NCI-H526 (cell line): ENCODE data around the gene SHANK1.
A peak's percentile ranks its signal among the peaks of the same experiment; 100 is the strongest.

Source experiments
- DNase-seq, 2 experiments: peaks; one replicate each; lab custom pipeline; 2025; lab: John Stamatoyannopoulos, UW

SHANK1 gene

DNA sequence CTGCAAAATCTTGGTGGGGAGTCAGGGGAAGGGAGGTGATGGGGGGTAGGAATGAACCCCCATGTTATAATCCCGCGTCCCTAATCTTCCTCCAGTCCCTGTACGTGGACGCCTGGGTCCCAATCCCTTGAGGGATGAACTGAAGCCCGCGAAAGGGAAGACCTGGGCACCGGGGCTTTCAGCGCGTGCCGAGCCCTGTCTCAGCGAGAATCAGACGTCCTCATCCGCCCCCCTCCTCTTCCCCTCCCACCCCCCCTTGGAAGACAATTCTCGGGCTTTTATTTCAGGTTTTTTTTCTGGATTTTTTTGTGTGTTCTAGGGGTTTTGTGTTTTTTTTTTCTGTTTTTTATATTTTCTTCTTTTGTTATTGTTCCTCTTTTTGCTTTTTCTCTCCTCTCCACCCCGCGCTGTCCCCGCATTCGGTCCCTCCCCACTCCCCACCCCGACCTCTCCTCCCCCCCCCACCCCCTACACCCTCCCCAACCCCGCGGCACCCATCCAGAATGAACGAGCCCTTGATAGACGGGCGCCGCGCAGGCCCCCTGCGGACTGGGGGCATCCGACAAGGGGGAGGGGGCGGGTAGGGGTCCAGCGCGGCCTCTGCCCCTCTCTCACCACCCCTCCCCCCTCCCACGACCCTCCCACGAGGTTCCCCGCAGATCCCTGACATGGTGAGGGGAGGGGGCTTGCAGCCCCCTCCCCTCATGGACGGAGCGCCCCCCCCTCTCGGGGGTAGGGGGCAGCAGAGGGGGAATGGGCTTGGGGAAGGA is 60.1 kb downstream of the SHANK1 start:
- no peak for DNase-seq

DNA sequence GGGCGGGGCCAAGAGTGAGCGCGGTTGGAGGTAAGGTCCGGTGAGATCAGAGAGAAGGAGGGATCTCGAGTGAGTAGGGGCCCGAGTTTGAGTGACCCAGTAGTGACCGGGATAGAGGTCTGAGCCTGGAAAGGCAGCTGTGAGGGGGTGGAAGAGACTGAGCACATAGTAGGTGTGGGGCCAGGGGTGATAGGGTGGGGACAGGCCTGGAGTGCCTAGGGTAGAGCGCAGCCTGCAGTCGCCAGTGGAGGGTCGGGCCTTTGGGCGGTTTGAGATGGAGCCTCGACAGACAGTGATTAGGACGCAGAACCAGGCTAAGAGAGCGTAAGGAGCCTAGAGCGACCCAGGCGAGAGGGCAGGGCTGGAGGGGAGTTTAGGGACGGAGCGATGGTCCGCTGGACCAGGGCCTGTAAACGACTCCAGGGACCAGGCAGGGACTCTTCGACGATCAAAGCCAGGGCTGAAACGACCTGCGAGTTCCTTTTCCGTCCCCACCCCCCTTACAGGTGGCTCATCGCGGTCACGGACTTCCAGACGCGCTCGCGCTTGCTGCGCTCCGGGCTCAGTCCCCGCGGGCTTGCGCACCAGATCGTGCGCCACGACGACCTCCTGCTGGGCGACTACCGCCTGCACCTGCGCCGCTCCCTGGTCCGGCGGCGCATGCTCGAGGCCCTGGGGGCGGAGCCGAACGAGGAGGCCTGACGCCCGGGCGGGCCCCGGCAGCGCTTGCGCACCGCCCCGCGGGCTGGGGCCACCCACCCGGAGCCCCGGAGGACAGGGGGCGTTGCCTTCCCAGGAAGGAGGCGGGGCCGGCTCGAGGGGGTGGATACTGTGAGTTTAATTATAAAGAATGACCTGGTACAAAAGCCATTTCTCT is 60.9 kb downstream of the SHANK1 start:
- DNase-seq: no peak

DNA sequence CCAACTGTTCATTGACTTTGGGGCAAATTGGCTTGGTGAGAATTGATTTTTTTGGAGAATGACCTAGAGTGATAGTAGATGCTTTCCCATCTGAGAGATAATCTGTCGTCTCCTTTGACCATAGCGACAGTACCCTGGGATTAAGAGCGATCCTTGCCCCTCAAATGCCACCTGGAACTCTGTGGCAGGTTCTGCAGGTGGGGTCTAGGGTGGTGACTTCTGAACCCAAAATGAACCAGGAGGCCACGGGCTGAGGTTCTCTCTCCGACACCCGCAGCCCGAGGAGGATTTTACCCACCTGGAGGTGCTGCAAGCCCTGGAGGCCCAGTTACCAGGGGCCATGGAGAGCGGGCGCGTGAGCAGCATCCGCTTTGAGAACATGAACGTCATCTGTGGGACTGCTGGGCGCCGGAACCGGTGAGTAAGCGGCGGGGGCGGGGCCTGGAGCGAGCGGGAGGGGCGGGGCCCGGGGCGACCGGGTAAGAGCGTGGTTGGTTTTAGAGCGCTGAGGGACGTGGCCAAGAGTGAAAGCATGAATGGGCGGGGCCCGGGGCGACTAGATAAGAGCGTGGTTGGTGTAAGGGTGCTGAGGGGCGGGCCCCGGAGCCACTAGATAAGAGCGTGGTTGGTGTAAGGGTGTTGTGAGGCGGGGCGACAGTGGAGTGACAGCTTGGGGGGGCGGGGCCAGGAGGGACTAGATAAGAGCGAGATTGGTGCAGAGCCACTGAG is 61.7 kb downstream of the SHANK1 start:
- peak; percentile 75 to 79 for DNase-seq

DNA sequence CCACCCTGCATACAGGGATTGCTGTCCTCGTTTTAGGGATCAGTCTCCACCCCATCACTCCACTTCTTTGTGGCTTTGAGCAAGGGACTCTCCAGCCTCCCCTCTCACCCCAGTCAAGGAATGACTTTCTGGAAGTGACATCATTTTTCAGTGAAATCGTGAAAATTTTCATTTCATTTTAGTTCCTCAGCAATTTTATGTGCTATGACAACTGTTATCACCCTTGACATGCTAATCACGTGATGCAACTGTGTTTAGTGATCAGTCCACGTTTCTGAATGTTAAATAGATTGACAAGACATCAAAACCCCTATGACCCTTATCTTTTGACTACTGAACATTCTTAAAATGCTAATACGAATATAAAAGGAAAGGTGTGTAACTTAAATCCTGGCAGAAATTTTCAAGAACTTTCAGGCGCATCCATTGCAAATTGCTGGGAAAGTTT is 62.4 kb downstream of the SHANK1 start:
- no peak for DNase-seq

DNA sequence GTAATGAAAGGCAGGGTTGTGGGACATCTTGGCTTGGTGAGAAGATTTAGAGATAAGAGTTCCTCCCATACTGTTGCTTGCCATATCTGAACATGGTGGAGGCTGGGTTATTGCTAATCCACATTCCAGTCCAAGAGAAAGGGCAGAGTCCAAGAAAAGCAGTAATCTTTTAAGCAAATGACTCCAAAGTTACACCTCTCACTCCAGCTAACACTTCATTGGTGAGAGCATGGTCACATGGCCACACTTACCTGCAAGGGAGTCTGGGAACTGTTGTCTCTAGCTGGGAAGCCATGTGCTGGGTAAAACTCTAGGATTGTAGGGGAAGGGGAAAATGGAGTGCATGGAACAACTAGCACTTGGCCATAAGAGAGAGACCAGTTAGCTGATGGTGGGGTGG is 64.7 kb downstream of the SHANK1 start:
- no peak for DNase-seq

- no peak for DNase-seq
These were observed 66.9 kb downstream of the SHANK1 start for GRCh38 chr19:50652722-50653121.

DNA sequence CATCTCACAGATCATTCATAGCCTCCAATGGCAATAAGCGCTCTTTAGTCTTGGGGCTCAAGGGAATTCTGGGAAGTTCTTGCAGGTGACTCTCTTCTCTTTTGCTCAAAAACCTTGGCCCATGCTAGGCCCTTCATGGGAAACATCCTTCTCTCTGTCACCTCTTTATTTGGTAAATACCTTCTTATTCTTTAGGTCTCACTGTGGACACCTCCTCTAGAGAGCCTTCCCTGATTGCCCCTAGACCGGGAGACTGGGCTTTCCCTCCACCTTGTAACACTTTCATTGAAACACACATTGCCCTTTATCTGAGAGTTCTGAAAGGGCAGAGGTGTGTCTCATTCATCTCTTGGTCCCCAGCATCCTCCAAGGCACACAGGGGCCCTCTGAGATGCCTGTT is 68.4 kb downstream of the SHANK1 start:
- DNase-seq: no peak

DNA sequence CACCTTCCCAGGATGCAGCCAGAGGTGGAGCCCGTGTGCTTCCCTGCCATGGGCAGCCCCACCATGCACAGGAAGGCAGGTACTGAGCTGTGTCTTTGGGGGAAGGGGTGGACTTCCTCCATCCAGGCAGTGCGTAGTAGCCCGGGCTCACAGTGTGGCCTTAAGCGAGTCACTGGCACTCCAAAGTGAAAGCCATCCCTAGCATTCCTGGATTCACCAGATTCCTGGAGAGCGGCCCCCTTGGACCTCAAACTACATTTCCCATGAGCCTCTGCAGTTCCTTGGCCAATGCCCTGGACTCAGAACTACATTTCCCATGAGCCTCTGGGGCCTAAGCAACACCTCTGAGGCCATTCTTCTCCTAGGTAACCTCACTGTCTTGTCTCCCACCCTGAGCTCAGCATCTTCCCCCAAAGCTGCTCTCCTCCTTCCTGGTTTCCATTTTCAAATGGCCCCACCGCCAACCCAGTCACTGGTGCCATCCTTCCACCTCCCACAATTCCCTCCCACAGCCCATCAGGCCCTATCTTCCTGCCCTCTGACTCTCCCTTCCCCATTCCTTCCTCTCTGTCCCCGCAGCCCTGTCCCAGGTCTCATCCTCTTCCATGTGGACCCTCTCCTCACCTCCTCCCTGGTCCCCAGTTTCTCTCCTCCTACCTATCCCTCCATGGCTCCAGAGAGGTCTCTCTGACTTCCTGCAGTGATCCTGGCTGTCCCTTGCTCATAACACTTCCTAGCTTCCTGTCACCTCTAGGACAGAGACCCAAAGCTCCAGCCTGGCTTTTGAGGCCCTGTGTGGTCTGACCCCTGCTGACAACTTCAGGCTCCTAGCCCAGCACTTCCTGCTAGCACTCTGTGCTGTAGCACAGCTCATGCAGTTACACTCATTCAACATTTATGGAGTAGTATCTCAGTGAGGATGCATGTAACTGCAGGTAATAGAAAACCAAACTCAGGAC is 69.9 kb downstream of the SHANK1 start, which contains the start of gene C19orf81:
Gene C19orf81 (plus strand): TSS at position 13 of the 959 bp plus-strand sequence. CDS start 0 bp downstream, at position 13.
- peak in 1 of 2 experiments; percentile 27 for DNase-seq

DNA sequence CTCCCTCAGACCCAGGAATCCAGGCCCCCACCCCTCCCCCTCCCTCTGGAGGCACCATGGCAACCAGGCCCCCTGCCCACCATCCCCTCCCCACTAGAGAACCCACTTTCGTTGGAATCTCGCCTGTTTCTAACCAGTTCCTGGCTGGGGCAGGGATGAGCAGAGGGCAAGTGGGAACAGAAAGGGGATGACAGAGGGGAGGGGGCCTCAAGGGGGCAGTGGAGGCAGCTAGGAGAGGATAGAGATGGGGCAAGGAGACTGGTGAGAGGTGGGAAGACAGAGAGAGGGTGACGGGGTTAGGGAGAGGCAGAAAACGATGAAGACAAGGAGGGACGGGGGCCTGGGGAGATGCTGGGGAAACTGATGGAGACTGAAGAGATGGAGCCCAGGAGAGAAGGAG is 70.9 kb downstream of the SHANK1 start:
- DNase-seq: no peak

- DNase-seq: no peak
These were observed 71.6 kb downstream of the SHANK1 start for GRCh38 chr19:50647879-50648615.

- DNase-seq: no peak
These were observed 73.4 kb downstream of the SHANK1 start for GRCh38 chr19:50646074-50646807.

GRCh38 chr19:50645107-50645506 is 74.5 kb downstream of the SHANK1 start:
- DNase-seq: no peak

- DNase-seq: no peak
These were observed 75.2 kb downstream of the SHANK1 start for GRCh38 chr19:50644315-50644915.

GRCh38 chr19:50640368-50640767 is 79.2 kb downstream of the SHANK1 start:
- DNase-seq: no peak

DNA sequence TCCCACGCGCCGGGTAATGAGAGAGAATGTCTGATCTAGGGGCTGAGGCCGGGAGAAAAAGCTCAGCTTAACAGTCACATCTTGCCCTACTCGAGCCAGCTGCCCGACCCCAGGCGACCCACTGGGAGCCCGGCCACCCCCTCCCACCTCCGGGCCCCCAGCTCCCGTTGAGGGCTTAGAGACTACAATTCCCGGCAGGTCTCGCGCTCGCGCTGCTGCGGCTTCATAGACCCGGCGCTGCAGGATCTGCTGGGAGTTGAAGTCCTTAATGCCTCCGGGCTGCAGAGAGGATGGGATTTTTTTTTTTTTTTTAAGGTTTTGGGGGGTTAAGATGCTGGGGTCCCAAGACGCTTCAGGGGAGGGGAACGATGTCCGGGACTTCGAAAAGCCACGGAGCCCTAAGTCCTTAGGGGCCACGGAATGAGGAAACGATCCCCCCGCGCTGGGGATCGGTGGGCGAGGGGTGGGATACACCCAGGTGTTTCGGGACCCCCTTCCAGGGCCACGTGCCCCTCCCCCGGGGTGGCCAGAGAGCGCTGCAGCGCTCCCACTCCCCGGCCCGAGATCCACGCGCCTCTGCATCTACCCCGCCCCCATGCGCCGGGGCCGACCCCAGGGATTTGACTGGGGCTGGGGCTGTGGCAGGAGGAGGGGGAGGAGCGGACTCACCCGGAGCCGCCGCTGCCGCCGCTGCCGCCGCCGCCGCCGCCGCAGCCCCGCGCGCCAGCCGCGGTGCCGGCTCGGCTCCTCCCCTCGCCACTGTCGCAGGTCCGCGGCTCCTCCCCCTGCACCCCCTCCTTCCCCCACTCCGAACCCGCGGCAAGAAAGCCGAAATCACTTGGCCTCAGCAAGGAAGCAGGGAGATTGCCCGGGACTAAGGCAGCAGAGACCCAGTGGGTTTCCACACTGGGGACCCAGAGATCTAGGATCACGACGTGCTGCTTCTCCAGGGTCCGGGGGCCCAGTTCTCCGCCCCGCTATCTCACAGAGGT is 80.2 kb downstream of the SHANK1 start, which contains the start of gene SYT3:
Gene SYT3 (minus strand): TSS at position 761 of the 992 bp plus-strand sequence. CDS start 2,470 bp downstream, outside the sequence.
- DNase-seq: peak in 1 of 2 experiments; percentile 40

DNA sequence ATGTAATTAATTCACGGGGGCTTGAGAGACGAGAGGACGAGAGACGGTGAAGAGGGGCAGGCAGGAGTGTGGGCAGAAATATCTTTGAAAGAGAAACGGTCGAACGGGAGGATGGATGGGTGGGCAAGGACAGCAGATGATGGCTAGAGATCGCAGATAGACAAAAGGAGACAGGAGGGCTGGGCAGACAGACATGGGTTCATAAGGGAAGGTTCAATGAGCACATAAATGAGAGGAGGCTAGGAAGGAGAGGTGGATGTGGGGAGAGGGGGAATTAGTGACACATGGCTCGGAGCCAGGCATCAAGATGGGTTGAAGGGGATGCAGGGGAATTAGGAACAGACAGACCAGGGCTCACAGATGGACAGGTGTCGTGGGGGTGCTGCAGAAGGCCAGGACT is 81.0 kb downstream of the SHANK1 start:
- no peak for DNase-seq

DNA sequence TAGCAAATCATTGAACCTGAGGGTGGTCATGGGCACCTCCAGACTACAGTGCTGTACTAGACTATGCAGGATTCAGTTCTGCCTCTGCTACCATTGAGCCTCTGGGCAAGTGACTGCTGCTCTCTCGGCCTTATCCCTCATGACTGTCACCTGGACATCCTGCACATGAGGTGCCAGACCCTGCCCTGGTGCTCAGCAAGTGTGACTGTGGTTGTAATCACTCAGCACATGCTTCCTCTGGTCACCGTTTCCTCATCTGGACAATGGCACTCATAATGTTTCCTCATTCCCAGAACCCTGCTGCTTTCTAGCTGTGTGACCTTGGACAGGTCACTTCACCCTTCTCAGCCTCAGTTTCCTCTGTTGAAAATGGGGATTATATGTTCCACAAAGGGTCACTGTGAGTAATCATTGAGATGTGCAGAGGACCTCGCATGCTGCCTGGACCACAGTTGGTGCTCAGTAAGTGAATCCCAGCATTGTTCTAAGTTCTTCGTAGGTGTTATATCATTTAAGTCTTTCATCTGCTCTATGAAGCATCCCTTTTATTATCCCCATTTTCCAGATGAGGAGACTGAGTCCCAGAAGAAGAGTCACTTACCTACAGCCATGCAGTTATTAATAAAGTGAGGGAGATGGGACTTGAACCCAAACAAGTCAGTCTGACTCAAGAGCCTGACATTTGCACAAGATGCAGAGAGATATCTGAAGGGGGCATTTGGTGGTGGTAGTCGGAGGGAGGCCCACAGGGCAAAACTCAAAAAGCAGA is 83.1 kb downstream of the SHANK1 start:
- DNase-seq: no peak
